H1 (cell line): ENCODE data around the gene ZNF587B. TPM values are rescaled to one million over a fixed set of nuclear protein-coding genes. Genes with fewer than 3 reads are reported as not detected.
A peak's percentile ranks its signal among the peaks of the same experiment; 100 is the strongest.

ENCODE experiments used
- CTCF ChIA-PET: fragments of 300-600 bp; sonication (Branson Sonifier 250); formaldehyde crosslinking; loops from one replicate; lab custom pipeline; 2021; ENCODE audit not compliant: partially characterized antibody; lab: Charles Lee
- POLR2A ChIA-PET: fragments of 300-600 bp; sonication (Branson Sonifier 250); formaldehyde crosslinking; loops from one replicate; lab custom pipeline; 2021; ENCODE audit warnings: inconsistent platforms; ENCODE audit not compliant: partially characterized antibody; lab: Charles Lee
- DNase-seq, 2 experiments: peaks; one replicate each; pipeline versions ENCODE4 v3.0.0 to v3.0.0-alpha.2; 2010 to 2022; ENCODE audit warnings: low spot score in 2 of 2, low read depth in 1 of 2, mixed read lengths in 1 of 2
- FAIRE-seq: peaks from 2 replicates; lab custom pipeline; 2011; peaks lifted over from hg19 to GRCh38; lab: Jason Lieb, UNC
- H2AFZ ChIP-seq: 2 replicates; pipeline ENCODE4 v1.8.1; 2012; ENCODE audit warnings: low read length, inconsistent platforms
- H2AK5ac ChIP-seq: 2 replicates; pipeline ENCODE4 v1.6.1; 2013; ENCODE audit warnings: low read depth, low read length
- H2BK120ac ChIP-seq: replicated peaks from 2 replicates; pipeline ENCODE3; 2013; ENCODE audit warnings: low read depth, low read length, inconsistent platforms
- H2BK12ac ChIP-seq: 2 replicates; pipeline ENCODE4 v1.6.1; 2013; ENCODE audit warnings: low read depth, low read length
- H2BK15ac ChIP-seq: 2 replicates; pipeline ENCODE4 v1.6.1; 2013; ENCODE audit warnings: low read length
- H2BK20ac ChIP-seq: 2 replicates; pipeline ENCODE4 v1.6.1; 2013; ENCODE audit warnings: low read length
- H2BK5ac ChIP-seq: 2 replicates; pipeline ENCODE4 v1.6.1; 2013; ENCODE audit warnings: low read depth, low read length
- H3K14ac ChIP-seq: 2 replicates; pipeline ENCODE4 v1.6.1; 2013; ENCODE audit warnings: inconsistent platforms; ENCODE audit not compliant: insufficient read length
- H3K18ac ChIP-seq: 2 replicates; pipeline ENCODE4 v1.6.1; 2013; ENCODE audit warnings: low read length; ENCODE audit errors: extremely low read depth
- H3K23ac ChIP-seq: 2 replicates; pipeline ENCODE4 v1.6.1; 2013; ENCODE audit warnings: inconsistent platforms; ENCODE audit not compliant: insufficient read length
- H3K23me2 ChIP-seq: 2 replicates; pipeline ENCODE4 v1.6.1; 2013; ENCODE audit warnings: low read depth, low read length
- H3K27ac ChIP-seq: 2 replicates; pipeline ENCODE4 v1.6.1; 2011; ENCODE audit warnings: low read depth, low read length, inconsistent platforms
- H3K27me3 ChIP-seq, 4 experiments: replicated peaks in 1 of 4; 1 replicate in 1 of 4; 2 replicates in 3 of 4; pipeline versions ENCODE4 v1.6.1 to v1.8.1; 2011 to 2013; ENCODE audit warnings: low read length in 3 of 4, mild to moderate bottlenecking in 3 of 4, inconsistent platforms in 2 of 4, mixed read lengths in 2 of 4, moderate library complexity in 1 of 4; ENCODE audit not compliant: control insufficient read depth in 3 of 4, insufficient read depth in 3 of 4; ENCODE audit errors: extremely low read depth in 1 of 4
- H3K36me3 ChIP-seq, 4 experiments: 2 replicates each; pipeline versions ENCODE4 v1.6.1 to v1.8.1; 2011 to 2013; ENCODE audit warnings: mild to moderate bottlenecking in 4 of 4, low read length in 3 of 4, moderate library complexity in 2 of 4, control low read depth in 1 of 4, inconsistent platforms in 1 of 4; ENCODE audit not compliant: insufficient read depth in 4 of 4, control insufficient read depth in 2 of 4
- H3K4ac ChIP-seq: replicated peaks from 2 replicates; pipeline ENCODE3; 2013; ENCODE audit warnings: low read length, low read depth, mixed read lengths, inconsistent platforms; ENCODE audit not compliant: insufficient read length
- H3K4me1 ChIP-seq, 4 experiments: replicated peaks in 1 of 4; 1 replicate in 1 of 4; 2 replicates in 3 of 4; pipeline versions ENCODE4 v1.6.1 to v1.8.1; 2011 to 2013; ENCODE audit warnings: low read length in 3 of 4, inconsistent platforms in 2 of 4, mixed read lengths in 1 of 4; ENCODE audit not compliant: insufficient read depth in 4 of 4, control insufficient read depth in 3 of 4
- H3K4me2 ChIP-seq, 2 experiments: 2 replicates each; pipeline versions ENCODE4 v1.6.1 to v1.8.1; 2011 to 2013; ENCODE audit warnings: low read depth in 2 of 2, low read length in 2 of 2, control low read depth in 1 of 2, inconsistent platforms in 1 of 2, mild to moderate bottlenecking in 1 of 2; ENCODE audit not compliant: insufficient read depth in 1 of 2
- H3K4me3 ChIP-seq, 4 experiments: fragments of 200-600, 300-600 bp in 1 of 4; sonication (generic), shearing (Covaris generic), sonication (Bioruptor Twin) in 1 of 4; 2 replicates each; pipeline versions ENCODE4 v1.5.1 to v1.8.1; 2011 to 2016; ENCODE audit warnings: low read length in 4 of 4, low read depth in 3 of 4, control low read depth in 2 of 4, inconsistent platforms in 2 of 4, mild to moderate bottlenecking in 2 of 4, mixed read lengths in 1 of 4, moderate library complexity in 1 of 4; ENCODE audit not compliant: insufficient read depth in 2 of 4; ENCODE audit errors: extremely low read depth in 1 of 4
- H3K56ac ChIP-seq: replicated peaks from 2 replicates; pipeline ENCODE3; 2013; ENCODE audit warnings: low read depth, mild to moderate bottlenecking, mixed read lengths, low read length, inconsistent platforms; ENCODE audit not compliant: insufficient read length
- H3K79me1 ChIP-seq: 2 replicates; pipeline ENCODE4 v1.6.1; 2013; ENCODE audit warnings: low read depth, low read length, control low read depth
- H3K79me2 ChIP-seq, 2 experiments: 2 replicates each; pipeline versions ENCODE4 v1.6.1 to v1.8.1; 2012 to 2013; ENCODE audit warnings: low read length in 2 of 2, mild to moderate bottlenecking in 2 of 2, inconsistent platforms in 1 of 2; ENCODE audit not compliant: insufficient read depth in 2 of 2, control insufficient read depth in 1 of 2
- H3K9ac ChIP-seq, 4 experiments: replicated peaks in 1 of 4; 1 replicate in 1 of 4; 2 replicates in 3 of 4; pipeline versions ENCODE4 v1.6.1 to v1.8.1; 2011 to 2013; ENCODE audit warnings: low read depth in 3 of 4, low read length in 3 of 4, control low read depth in 2 of 4, mild to moderate bottlenecking in 2 of 4, moderate library complexity in 2 of 4, inconsistent platforms in 1 of 4; ENCODE audit errors: extremely low read depth in 1 of 4
- H3K9me3 ChIP-seq, 2 experiments: 2 replicates each; pipeline versions ENCODE4 v1.6.1 to v1.8.1; 2012 to 2013; ENCODE audit warnings: mild to moderate bottlenecking in 2 of 2, moderate library complexity in 2 of 2, control low read depth in 1 of 2, inconsistent platforms in 1 of 2, low read depth in 1 of 2, low read length in 1 of 2, mixed read lengths in 1 of 2; ENCODE audit not compliant: insufficient read depth in 2 of 2
- H4K20me1 ChIP-seq, 2 experiments: replicated peaks in 1 of 2; 2 replicates each; pipeline versions ENCODE3 to v1.8.1; 2011 to 2013; ENCODE audit warnings: inconsistent platforms in 2 of 2, low read length in 2 of 2, mild to moderate bottlenecking in 1 of 2; ENCODE audit not compliant: insufficient read depth in 2 of 2, control insufficient read depth in 1 of 2
- H4K5ac ChIP-seq: 2 replicates; pipeline ENCODE4 v1.6.1; 2013; ENCODE audit warnings: low read length, low read depth, mixed read lengths, inconsistent platforms; ENCODE audit not compliant: insufficient read length
- H4K8ac ChIP-seq: 2 replicates; pipeline ENCODE4 v1.8.0; 2013; ENCODE audit warnings: mild to moderate bottlenecking, moderate library complexity, low read length, inconsistent platforms; ENCODE audit not compliant: insufficient read depth; ENCODE audit errors: extremely low read depth
- H4K91ac ChIP-seq: replicated peaks from 2 replicates; pipeline ENCODE3; 2013; ENCODE audit warnings: low read length, mixed read lengths, inconsistent platforms; ENCODE audit not compliant: insufficient read length
- POLR2A ChIP-seq, 2 experiments: IDR thresholded peaks; 1 replicate in 1 of 2; 2 replicates in 1 of 2; pipeline ENCODE4 v1.6.1; 2011; ENCODE audit warnings: low read depth in 2 of 2, low read length in 2 of 2, mild to moderate bottlenecking in 2 of 2; ENCODE audit errors: control extremely low read depth in 1 of 2
- YY1 ChIP-seq: IDR thresholded peaks from 2 replicates; pipeline ENCODE4 v1.6.1; 2011; ENCODE audit warnings: low read depth, mild to moderate bottlenecking, low read length
- WGBS, 2 experiments: shearing (Covaris generic) in 1 of 2; methylation state at CpG; one replicate each; pipeline versions ENCODE4 v1.1.6 to v1.1.7; 2013 to 2015; ENCODE audit warnings: low lambda C conversion rate in 2 of 2, mixed read lengths in 2 of 2, inconsistent platforms in 1 of 2, low coverage in 1 of 2, missing lambda C conversion rate in 1 of 2; ENCODE audit not compliant: insufficient replicate concordance in 2 of 2, insufficient coverage in 1 of 2, insufficient read length in 1 of 2; ENCODE audit errors: extremely low coverage in 1 of 2, missing lambda C conversion rate in 1 of 2; 5-methylcytosine and 5-hydroxymethylcytosine counted together
- polyA plus RNA-seq, 7 experiments: library from polyadenylated mRNA; depleted of rRNA in 3 of 7; stranded (reverse) in 5 of 7; unstranded in 2 of 7; fragments of >200 nt in 5 of 7; fragments of 200-250 nt in 2 of 7; gene quantifications; 1 replicate in 5 of 7; 2 replicates in 1 of 7; 4 replicates in 1 of 7; pipeline versions ENCODE4 v1.2.1 to v1.2.3, GENCODE V29; 2011 to 2013; ENCODE audit warnings: missing spikeins in 2 of 7, mixed read lengths in 2 of 7
- total RNA-seq: library from RNA; stranded (reverse); fragmentation: NEBNext Ultra II Directional; extraction: Animal tissue kit (Norgen Biotek cat#: 25700); gene quantifications from 2 replicates; pipeline ENCODE4 v1.2.1, GENCODE V29; 2021

The ZNF587B gene
- total and polyA plus RNA-seq, 2 of the 8 experiments (the other 6 are each of a cell fraction or from before 2014, with no cell fraction given): 13.8 to 60.1 TPM

DNA sequence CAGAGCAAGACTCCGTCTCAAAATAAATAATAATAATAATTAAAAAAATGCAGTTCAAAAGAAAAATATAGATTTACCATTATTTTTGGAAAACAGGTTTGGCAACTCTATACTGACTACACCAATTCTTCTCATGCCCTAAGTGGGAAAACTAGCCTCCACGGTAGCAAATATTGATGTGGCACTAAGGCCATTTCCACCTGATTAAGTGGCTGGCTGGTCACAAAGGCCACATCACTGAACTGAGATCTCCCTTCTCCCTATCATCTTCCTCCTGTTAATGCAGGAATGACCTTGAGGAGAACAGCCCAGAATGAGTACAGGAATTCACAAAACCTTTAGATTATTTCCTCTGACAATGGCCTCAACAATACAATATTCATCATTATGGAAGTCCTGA, 40.1 kb downstream of the ZNF587B start:
- H3K4me2 ChIP-seq: no peak overlapping the region
- H3K9ac ChIP-seq: no peak overlapping the region
- WGBS, 2 experiments: 97% methylated on average over 2 of the region's 2 CpGs; no CpG with 5 or more reads in 1 of the 2 experiments
- DNase-seq (no peak), FAIRE-seq (no peak)
- ChIA-PET CTCF (interaction anchor here (1.4 kb wide), 2 partner anchors 15 to 17 kb away, joined by 3 to 4 read pairs; no protein-coding TSS in a partner anchor), POLR2A (interaction anchor here (1.3 to 8.7 kb wide), 3 partner anchors 17 to 66 kb away, joined by 3 to 94 read pairs (median 3); partner anchors contain the start of gene ZNF814)
- no peak overlapping the region for H2BK120ac ChIP-seq
- no peak overlapping the region for H2AFZ ChIP-seq
- no peak overlapping the region for H3K18ac ChIP-seq
- no peak overlapping the region for H3K4me3 ChIP-seq
- H3K4ac ChIP-seq: no peak overlapping the region
- H2BK5ac ChIP-seq: no peak overlapping the region
- peaks cover 5 to 64% of the 10 kb centered on the region in 2 experiments for H3K79me2 ChIP-seq
- no peak overlapping the region for H4K5ac ChIP-seq
- H3K4me1 ChIP-seq: no peaks in the 10 kb centered on the region
- no peak overlapping the region for H3K14ac ChIP-seq
- H2AK5ac ChIP-seq: no peak overlapping the region
- H3K36me3 ChIP-seq: peaks cover 29 to 73% (median 52%) of the 10 kb centered on the region in 4 experiments
- peaks cover 1 to 9% of the 10 kb centered on the region in 2 experiments for H4K20me1 ChIP-seq
- no peaks in the 10 kb centered on the region for H3K23me2 ChIP-seq
- H4K8ac ChIP-seq: no peak overlapping the region
- H3K27ac ChIP-seq: no peak overlapping the region
- peaks cover 10% of the 10 kb centered on the region for H3K79me1 ChIP-seq
- peaks cover 33 to 36% of the 10 kb centered on the region in 2 experiments for H3K9me3 ChIP-seq
- no peak overlapping the region for H2BK15ac ChIP-seq
- H2BK12ac ChIP-seq: no peak overlapping the region
- H3K27me3 ChIP-seq: no peaks in the 10 kb centered on the region
- H3K56ac ChIP-seq: no peak overlapping the region
- H4K91ac ChIP-seq: no peak overlapping the region
- no peak for TF ChIP-seq YY1
- TF ChIP-seq POLR2A (IDR thresholded peaks at IDR 0.05; ENCODE audit: control extremely low read depth in 1 of 2, low read depth in 2 of 2, low read length in 2 of 2): peak in 1 of 2 experiments; percentile 27; a peak in 1 of 3 replicates
- no peak overlapping the region for H2BK20ac ChIP-seq
- no peak overlapping the region for H3K23ac ChIP-seq
